Activated CD8-positive, alpha-beta memory T cell treated with anti-CD3 and anti-CD28 coated beads for 1 hour (primary cell): Measurements from ENCODE around the gene COQ9.
"Not testable (repeated sequence)": the region's sequence is repeated elsewhere in the genome, so short reads cannot be mapped to it uniquely, and the experiment has no call there.

Experiments used
- DNase-seq, 2 donors: peaks; one replicate each; pipeline ENCODE4 v3.0.0-alpha.2; 2020; ENCODE audit warnings: low read depth in 1 of 2; ENCODE audit errors: extremely low read depth in 1 of 2

COQ9 gene

DNA sequence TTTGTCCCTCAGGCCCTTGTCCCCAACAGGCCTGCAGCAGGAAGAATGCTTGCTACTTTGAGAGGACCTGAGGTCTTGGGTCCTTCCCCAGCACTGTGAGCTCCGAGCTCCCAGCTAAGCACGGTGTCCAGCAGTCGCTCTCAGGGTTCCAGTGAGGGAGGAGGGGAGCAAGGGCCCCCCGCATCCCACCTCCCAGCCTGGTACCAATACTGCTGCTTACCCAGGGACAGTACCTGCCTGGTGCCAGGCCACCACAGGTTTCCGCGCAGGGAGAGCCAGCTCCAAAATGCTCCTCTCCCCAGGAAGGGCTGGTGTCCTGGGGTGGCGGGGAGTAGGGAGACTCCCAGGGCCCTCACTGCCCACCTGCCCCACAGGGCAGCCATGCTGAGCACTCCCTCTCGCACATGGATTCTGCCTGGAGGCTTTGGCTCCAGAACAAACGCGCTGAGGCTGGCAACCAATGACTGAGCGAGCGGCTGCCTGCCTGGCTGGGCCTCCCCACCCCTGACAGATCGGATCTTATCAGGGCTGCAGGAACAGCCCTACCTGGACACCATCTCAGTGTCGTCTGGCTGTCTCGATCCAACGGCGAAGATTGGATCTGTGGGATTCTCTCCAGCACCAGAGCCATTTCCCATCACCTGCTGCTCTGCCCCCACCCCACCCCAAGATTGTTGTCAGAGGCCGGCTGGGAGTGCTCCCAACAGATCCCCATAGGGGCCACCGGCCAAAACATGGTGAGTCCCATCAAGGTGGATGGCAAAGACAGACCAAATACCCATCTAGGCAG, 36.6 kb downstream of the COQ9 start:
- no peak for DNase-seq

DNA sequence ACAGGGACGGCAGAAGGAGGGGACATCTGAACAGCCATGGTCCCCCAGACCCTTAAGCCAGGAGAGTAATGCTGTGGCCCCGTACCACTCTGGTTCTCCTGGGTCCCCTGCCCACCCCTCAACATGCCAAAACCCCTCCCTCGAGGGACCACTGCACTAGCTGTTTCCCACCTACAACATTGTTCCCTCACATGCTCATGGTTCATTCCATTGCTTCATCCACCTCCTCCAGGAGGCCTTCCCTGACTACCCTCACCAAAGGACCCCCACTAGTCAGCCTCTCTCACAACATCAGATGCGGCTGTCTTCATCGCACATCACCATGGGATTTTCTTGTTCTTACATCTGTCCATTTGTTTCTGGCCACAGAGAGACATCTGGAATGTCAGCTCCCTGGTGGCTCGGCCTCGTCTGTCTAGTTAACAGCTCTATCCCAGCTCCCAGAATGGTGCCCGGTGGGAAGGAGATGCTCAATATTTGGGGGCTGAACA, 37.3 kb downstream of the COQ9 start:
- no peak for DNase-seq

GRCh38 chr16:57485091-57485915, 38.0 kb downstream of the COQ9 start:
- DNase-seq: no peak

DNA sequence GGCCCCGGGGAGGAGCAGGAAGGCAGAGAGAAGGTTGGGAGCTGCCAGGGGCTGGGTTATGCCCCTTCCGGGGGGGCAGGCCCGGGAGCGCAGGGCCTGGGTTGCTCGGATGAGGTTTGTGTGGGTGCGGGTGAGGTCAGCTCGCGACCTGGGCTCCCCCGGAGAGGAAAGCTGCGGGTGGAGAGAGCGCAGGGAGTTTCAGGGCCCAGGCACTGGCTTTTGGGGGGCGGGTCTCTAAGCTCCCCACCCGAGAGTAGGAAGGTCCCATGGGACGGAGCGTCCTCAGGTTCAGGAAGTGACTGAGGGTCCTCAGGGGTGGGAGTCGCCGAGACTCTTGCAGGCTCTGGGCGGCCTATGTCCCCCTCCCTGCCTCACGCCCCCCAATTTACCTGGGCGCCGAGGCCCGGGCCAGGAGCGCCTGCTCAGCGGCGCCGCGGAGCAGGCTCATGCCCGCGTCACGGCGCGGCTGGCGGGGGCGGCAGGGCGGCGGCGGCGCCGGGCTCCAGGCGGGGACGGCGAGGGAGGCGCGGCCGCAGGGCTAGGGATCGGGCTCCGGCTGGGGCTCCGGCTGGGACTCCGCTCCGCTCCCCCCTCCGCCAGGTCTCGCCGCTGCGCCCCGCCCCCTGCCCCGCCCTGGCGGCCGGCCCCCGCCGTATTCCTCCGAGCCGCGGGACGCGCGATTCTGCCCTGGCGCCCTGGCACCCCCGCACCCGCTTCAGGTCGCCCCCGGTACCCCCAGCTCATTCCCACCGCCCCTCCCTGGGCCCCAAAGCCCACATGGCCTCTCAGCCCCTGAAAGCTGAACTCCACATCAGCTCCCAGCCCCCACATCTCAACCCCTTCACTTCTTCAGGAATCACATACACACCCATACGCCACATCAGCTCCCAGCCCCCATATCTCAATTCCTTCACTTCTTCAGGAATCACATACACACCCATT, 38.9 kb downstream of the COQ9 start, which contains the start of gene DOK4:
TSS of gene DOK4 (minus strand) at position 578 of the 942 bp plus-strand sequence. CDS start 6,986 bp downstream, outside the sequence.
- peak; percentile 25 to 75 for DNase-seq

DNA sequence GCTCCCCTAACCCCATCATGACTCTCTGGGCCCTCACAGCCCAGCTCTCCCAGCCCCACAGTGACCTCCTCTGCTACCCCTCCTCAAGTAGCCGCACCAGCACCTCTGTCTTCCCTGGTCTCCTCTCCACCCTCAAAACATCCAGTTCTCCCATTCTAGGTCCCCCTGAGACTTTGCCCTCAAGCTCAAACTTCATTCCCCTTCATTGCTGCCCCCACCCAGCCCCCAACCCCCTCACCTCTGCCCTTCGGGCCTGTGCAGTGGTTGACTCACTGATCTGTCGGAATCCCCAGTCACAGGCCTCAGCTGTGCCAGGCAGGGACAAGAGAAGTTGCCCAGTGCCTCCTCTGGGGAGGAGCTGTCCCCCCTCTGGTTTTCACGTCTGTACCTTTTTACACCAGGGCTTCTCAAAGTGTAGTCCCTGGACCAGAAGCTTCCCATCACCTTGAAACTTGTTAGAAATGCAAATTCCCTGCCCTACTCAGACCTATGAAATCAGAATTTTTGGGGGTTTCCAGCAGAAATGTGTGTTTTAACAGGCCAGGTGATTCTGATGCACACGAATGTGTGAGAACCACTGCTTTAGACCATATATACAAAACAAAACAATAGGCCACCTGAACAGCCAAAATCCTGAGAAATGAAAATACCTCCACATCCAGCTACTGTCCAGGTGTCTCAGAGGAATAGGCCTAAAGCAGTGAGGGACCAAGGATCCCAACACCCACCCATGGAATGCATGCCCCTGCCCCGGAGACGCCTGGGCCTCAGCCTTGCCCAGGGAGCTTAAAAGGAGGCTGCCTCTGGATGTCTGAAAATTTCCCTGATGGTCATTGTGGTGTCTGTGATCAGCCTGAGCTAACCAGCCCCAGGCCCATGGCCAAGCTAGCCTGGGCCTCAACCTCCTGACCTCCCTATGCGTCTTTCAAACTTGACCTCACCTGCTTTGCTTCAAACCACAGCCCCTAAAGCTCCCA, 39.9 kb downstream of the COQ9 start:
- DNase-seq: no peak

DNA sequence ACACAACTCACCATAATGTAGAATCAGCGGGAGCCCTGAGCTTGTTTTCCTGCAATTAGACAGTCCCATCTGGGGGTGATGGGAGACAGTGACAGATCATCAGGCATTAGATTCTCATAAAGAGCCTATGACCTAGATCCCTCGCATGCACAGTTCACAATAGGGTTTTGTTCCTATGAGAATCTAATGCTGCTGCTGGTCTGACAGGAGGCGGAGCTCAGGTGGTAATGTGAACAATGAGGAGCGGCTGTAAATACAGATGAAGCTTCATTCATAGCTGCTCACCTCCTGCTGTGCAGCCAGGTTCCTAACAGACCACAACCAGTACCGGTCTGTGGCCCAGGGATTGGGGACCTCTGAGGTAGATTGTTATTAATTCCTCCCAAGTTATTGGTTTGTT, 42.0 kb downstream of the COQ9 start:
- no peak for DNase-seq

DNA sequence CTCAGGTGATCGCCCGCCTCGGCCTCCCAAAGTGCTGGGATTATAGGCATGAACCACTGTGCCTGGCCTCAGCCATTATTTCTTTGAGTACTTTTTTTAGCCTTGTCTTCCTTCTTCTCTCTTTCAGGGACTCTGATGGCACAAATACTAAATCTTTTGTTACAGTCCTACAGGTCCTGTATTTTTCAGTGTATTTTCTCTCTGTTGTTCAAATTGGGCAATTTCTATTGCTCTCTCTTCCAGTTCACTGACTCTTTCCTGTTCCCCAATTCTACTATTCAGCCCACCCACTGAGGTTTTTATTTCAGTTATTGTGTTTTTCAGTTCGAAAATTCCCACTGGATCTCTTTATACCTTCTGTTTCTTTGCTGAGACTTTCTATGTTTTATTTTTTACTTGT, 46.5 kb downstream of the COQ9 start:
- no peak for DNase-seq

- DNase-seq: no peak
These were observed 49.8 kb downstream of the COQ9 start for GRCh38 chr16:57497121-57497520.

DNA sequence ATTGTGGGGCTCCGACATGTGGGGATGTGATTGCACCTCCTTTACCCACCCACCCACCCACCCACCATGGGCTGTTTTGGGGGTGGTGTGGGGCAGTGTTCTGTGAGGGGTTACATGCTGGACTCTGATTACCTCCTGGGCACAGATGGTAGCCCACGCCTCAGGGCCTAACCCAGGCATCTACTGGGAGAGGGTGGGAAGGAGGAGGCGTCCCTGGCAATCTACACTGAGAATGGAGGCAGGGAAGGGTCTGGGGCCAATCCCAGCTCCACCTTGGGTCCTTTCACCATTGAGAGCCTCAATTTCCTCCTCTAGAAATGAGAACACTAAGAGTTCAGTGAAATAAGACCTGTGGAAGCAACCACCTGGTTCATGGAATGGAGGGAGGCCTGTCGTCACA, 50.8 kb downstream of the COQ9 start:
- DNase-seq: no peak

DNA sequence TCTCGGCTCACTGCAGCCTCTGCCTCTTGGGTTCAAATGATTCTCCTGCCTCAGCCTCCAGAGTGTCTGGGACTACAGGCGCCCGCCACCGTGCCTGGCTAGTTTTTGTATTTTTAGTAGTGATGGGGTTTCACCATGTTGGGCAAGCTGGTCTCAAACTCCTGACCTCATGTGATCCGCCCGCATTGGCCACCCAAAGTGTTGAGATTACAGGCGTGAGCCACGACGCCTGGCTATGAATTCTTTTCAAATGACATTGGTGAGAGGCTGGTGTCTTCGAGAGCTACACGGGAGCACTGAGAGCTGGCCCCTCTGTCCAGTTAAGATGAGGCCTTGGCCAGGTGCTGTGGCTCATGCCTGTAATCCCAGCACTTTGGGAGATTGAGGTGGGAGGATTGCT, 52.7 kb downstream of the COQ9 start:
- DNase-seq: not testable (repeated sequence)

DNA sequence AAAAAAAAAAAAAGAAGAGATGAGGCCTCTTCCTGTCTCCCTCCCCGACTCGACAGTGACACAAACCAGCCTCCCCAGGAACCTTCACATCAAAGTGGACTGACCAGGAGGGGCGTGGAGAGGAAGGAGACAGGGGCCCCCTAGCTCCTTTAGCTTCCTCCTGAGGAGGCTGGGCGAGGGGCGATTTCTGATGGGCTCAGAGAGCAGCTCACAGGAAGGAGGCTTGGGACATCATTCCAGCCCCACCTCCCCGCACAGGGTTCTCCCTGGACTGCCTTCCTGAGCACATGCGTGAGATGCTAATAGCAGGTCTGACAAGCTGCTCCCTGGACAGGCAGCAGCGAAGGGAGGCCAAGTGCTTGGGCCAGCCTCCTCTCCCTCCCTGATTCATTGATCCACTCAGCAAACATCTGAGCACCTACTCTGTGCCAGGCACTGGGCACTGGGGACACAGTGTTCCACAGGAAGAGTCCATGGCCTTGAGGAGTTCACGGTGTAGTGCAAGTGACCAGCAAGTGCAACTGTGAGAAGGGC, 53.4 kb downstream of the COQ9 start:
- no peak for DNase-seq

DNA sequence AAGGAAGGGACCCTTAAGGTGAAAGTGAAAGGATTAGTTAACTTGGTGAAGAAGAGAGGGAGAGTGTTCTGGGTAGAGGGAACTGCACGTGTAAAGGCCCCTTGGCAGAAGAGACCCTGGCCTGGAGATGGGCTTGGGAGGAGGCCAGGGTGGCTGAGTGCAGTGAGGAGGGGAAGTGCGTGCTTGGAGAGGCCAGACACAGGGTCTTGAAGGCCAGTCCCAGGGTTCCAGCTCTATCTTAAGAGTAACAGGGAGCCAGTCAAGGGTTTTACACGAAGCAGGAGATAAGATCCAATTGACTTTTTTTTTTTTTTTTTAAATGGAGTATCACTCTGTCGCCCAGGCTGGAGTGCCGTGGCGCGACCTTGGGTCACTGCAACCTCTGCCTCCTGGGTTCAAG, 54.2 kb downstream of the COQ9 start:
- no peak for DNase-seq

- DNase-seq: no peak
These were observed 54.9 kb downstream of the COQ9 start for GRCh38 chr16:57502048-57502775.

GRCh38 chr16:57503366-57503765, 56.1 kb downstream of the COQ9 start:
- no peak for DNase-seq

DNA sequence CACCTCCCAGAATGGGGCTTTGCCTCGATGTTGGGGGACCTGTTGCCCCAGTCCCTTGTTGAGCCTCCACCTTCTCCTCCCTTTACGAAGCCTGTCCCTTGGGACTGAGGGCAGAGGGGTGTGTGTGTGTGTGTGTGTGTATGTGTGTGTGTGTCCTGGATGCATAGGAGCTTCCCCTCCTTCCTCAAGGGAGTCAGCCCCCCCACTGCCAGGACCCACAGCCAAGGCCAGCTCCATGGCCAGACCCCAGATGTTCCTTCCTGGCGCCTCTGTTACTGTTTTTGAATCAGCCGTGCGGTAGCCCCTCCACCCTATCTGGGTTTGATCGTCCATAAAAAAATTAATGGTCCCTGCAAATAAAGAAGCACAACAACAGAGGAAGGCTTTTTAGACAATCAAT, 56.7 kb downstream of the COQ9 start:
- DNase-seq: no peak

DNA sequence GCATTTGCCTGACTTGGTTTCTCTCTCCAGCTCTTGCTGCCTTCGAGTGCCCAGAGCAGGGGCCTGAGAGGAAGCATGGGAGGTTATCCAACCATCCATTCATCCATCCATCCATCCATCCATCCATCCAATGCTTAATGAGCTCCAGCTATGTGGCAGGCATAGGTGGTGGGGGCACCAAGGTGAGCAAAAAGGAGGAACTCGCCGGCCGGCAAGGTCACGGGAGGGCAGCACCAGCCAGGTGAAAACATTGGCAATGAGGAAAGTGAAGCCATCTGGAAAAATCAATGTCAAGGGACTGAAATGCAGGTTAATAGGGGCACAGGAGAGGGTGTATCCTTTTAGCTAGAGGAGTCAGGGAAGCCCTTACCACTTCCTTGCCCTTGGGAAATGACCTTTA, 57.2 kb downstream of the COQ9 start:
- DNase-seq: no peak

GRCh38 chr16:57505169-57505568, 57.9 kb downstream of the COQ9 start:
- no peak for DNase-seq

- DNase-seq: no peak
These were observed 60.1 kb downstream of the COQ9 start for GRCh38 chr16:57507136-57508034.
